GM21529 (cell line): ENCODE data around the gene SETD2.

Source experiments
- ATAC-seq: cut with Tn5 transposase; IDR thresholded peaks from one replicate; pipeline ENCODE4 v1.9.1; 2021; ENCODE audit not compliant: unreplicated experiment

The SETD2 gene

GRCh38 chr3:47011371-47011770 lies 152.5 kb downstream of the SETD2 start:
- ATAC-seq, result no peak

DNA sequence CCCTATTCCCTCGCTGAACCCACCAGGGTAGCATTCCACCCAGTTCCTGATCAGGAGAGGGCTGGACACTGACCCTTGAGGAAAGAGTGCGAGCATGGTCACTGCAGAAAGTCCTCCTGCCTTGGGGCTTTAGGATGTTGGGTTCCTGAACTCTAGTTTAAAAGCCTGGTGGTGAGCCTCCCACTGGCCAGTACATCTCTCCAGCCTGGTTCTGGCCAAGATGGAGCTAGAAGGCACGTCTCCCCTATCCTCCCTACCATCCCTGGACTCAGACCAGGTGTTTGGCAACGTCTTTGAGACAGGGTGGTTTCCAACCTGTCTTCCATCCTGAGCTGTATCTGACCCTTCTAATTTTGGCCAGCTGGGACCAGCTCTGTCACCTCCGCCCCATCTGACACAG lies 153.0 kb downstream of the SETD2 start:
- no peak for ATAC-seq

- no peak for ATAC-seq
Observed at GRCh38 chr3:47010111-47010712, 153.7 kb downstream of the SETD2 start.

DNA sequence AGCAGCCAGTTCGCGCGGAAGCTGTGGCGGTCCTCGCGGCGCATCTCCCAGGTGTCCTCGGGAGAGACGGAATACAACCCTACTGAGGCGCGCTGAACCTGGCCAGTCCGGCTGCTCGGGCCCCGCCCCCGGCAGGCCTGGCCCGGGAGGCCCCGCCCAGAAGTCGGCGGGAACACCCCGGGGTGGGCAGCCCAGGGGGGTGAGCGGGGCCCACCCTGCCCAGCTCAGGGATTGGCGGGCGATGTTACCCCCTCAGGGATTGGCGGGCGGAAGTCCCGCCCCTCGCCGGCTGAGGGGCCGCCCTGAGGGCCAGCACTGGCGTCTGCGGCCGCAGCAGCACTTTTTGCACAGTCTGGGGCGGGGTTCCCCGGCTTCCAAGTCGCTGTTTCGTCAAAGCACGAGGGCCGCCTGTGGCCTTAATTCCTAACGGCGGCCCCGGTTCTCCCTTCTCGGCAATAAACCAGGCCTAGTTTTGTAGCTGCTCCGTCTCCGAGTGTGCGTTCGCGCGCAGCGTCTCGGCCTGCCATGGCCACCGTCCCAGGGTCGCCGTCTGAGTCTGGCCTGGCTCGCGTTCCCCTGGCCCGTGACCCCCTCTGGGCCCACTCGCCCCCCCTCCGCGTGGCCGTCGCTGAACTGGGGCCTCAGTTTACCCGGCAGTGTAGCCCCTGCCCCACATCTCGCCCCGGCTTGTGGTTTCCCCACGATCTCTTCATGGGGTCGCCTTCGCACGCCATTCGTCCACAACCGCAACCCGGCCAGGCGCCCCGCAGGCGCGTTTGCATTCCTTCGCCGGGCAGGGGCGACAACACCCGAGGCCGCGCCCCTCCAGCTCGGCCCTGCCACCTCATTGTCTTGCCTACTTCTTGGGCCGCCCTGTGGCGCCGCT lies 154.4 kb downstream of the SETD2 start:
- ATAC-seq, result peak; percentile 84

DNA sequence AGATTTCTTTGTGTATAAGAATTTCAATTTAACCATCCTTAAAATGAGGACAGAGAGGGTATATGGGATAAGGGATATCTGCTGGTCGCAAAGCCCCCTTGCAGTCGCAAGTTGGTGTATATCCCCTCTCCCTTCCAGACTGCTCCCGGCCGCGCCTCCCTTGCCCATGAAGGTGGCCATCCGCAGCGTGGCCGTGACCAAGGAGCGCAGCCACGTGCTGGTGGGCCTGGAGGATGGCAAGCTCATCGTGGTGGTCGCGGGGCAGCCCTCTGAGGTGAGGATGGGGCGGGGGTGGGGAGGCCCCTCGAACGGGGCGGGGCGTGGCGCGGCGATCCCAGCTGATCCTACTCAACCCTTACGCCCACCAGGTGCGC lies 155.1 kb downstream of the SETD2 start:
- ATAC-seq, result no peak

DNA sequence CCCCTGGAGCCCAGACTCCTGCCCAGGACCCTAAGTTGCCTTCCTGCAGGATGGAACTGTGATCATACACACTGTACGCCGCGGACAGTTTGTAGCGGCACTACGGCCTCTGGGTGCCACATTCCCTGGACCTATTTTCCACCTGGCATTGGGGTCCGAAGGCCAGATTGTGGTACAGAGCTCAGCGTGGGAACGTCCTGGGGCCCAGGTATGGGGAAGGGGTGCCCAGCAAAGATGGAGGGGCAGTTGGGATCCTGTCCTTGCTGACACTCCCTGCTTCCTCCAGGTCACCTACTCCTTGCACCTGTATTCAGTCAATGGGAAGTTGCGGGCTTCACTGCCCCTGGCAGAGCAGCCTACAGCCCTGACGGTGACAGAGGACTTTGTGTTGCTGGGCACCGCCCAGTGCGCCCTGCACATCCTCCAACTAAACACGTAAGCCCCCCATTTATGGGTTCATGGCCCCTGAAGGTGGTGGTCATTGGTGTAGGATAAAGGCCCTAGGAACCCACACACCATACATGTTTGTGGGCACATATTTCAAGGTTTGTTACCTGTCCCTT lies 155.6 kb downstream of the SETD2 start:
- no peak for ATAC-seq

DNA sequence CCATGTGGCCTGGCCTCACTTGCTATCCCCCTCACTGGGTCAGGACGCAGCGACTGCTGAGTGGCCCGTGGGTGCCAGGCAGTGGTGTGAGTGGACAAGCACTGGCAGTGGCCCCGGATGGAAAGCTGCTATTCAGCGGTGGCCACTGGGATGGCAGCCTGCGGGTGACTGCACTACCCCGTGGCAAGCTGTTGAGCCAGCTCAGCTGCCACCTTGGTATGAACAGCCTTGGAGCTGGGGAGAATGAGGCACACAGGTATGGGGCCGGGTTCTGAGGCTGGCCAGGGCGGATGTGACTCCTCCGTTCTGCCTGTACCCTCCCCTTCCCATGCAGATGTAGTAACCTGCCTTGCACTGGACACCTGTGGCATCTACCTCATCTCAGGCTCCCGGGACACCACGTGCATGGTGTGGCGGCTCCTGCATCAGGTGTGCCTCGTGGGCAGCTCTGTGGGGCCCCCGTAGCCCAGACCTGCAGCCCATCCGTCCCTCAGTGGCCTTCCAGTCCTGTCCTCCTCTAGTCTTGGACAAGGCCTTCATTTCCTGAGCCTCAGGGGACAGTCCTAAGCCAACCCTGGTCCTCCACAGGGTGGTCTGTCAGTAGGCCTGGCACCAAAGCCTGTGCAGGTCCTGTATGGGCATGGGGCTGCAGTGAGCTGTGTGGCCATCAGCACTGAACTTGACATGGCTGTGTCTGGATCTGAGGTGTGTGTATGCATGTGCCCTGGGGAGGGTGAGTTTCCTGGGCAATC lies 156.3 kb downstream of the SETD2 start:
- ATAC-seq, result no peak

DNA sequence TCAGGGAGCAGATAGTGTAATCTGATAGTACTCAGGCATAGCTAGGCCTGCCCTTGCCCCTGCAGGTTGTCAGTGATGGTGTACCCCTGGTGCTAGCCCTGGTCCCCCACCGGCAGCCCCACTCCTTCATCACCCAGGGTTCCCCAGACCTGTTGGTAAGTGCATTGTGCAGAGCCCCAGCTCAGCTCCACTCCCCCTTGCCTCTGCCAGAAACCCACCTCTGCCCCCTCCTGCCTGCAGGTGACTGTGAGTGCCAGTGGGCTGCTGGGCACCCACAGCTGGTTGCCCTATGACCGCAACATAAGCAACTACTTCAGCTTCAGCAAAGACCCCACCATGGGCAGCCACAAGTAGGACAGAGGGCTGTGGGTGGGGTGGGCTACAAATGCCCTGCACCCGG lies 156.9 kb downstream of the SETD2 start:
- ATAC-seq, result no peak

DNA sequence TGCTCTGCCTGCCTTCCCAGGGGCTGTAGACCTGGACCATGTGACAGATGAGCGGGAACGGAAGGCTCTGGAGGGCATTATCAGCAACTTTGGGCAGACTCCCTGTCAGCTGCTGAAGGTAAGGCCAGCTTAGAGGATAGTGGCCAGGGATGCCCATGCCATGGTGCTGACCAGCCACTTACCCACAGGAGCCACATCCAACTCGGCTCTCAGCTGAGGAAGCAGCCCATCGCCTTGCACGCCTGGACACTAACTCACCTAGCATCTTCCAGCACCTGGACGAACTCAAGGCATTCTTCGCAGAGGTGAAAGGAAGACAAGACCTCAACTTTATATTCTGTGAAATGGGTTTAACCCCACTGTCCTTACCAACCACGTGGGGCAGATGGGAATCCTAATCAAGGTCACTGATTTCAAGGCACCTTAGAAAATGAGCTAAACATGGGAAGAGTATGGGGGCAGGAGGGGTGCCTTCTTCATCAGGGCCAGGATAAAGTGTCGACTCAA lies 157.7 kb downstream of the SETD2 start:
- no peak for ATAC-seq

- ATAC-seq, result no peak
Observed at GRCh38 chr3:47005212-47006144, 158.4 kb downstream of the SETD2 start.

DNA sequence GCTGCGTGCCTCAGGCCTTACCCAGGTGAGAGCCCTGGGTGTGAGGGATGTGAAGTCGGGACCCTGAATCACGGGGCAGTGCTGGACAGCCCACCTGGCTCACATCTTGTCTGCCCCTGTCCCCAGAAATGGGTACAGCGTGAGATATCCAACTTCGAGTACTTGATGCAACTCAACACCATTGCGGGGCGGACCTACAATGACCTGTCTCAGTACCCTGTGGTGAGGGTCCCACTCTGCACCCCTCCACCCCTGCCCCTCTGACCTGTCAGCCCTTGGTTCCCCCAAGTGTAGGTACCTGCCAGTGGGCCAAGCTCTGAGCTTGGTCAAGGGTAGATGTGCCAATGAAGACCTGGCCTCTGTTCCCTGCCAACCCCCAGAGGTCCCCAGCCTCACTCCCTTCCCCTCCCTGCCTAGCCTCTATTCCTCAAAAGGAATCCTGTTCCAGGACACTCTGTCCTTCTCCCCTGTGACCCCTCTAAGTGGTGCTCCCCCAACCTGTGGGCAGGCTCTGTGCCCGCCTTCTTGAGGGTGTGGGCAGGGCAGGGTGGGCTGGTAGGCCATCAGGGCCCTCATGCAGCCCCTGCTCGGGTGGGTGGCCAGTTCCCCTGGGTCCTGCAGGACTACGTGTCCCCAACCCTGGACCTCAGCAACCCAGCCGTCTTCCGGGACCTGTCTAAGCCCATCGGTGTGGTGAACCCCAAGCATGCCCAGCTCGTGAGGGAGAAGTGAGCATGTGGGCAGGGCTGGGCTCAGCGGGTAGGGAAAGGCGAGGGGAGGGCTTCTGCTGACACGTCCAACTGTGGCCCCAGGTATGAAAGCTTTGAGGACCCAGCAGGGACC lies 159.3 kb downstream of the SETD2 start:
- ATAC-seq, result no peak

DNA sequence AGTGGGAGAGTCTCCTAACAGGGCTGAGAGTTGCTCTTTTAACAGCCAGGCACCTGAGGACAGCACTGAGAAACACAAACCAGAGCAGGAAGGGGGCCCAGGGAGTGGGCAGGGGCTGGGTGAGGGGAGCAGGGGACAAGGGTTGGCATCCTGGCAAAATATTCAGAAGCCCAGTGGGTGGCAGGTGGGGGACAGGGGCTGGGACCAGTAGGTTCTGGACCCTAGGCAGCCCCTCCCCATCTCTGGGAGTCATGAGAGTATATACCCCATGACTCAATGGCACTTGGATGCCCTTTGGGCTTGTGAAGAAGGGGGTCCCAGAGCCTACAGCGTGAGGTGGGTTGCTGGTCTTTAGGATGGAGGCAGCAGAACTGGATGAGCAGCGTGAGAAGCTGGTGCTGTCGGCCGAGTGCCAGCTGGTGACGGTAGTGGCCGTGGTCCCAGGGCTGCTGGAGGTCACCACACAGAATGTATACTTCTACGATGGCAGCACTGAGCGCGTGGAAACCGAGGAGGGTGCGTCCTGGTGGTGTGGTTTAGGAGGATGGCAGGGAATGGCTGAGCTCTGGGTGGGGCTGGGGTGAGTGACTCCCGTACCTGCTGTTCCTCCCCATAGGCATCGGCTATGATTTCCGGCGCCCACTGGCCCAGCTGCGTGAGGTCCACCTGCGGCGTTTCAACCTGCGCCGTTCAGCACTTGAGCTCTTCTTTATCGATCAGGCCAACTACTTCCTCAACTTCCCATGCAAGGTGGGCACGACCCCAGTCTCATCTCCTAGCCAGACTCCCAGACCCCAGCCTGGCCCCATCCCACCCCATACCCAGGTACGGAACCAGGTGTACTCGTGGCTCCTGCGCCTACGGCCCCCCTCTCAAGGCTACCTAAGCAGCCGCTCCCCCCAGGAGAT lies 160.2 kb downstream of the SETD2 start:
- ATAC-seq, result no peak

- no peak for ATAC-seq
Observed at GRCh38 chr3:47003056-47003410, 160.9 kb downstream of the SETD2 start.

GRCh38 chr3:47002171-47003055 lies 161.5 kb downstream of the SETD2 start:
- no peak for ATAC-seq

DNA sequence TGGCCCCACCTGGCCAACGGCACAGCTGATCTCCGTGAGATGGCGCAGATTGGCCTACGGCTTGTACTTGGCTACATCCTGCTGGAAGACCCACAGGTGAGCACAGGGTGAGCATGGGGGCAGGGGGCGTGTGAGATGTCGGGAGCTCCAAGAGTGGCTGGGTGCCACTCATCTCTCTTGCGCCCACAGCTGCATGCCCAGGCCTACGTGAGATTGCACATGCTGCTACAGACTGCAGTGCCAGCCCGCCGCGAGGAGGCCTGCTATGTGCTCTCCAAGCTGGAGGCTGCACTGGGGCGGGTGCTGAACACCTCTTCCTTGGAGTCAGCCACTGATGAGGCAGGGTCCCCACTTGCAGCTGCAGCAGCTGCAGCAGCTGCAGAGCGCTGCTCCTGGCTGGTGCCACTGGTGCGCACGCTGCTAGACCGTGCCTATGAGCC lies 162.2 kb downstream of the SETD2 start:
- ATAC-seq, result no peak

DNA sequence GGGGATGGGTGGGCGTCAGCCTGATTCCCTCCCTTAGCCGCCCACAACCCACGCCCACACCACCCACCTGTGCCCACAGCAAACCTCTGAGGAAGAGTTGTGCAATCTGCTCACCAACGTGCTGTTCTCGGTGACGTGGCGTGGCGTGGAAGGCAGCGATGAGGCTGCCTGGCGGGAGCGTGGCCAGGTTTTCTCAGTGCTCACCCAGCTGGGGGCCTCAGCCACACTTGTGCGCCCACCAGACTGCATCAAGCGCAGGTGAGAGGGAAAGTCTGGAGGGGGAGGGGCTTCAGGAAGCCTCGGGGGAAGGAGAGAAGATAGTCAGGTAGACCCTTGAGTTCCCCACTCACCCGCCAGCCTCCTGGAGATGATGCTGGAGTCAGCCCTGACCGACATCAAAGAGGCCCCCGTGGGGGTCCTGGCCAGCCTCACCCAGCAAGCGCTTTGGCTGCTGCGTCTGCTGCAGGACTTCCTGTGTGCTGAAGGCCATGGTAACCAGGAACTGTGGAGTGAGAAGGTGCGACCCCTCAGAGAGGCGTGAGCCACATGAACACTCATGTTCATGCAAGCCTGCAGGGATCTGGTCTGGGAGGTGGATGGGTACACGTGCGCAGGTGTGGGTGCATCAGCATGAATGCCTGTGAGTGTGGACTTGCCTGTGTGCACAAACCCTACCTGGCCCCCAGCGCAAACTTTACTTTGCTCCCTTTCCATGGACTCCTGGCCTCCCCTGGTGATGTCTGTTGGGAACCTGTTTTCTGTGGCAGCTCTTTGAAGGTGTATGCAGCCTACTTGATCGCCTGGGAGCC lies 162.8 kb downstream of the SETD2 start:
- ATAC-seq, result no peak
